Measurements from ENCODE around the gene FREM1. TPM values are rescaled to one million over a fixed set of nuclear protein-coding genes. Genes with fewer than 3 reads are reported as not detected.

Gene FREM1
- total and polyA plus RNA-seq, 4 donors: 0.33 to 21.8 (median 1.3) TPM

GRCh38 chr9:14779566-14780022 is 130.6 kb downstream of the FREM1 start:
- Histone ChIP-seq H3K36me3 (ENCODE audit: control insufficient read depth in 4 of 4, insufficient read depth in 4 of 4, low read length in 4 of 4) (peaks cover 0 to 29% (median 12%) of the 10 kb centered on the region in 4 donors), H3K9ac (ENCODE audit: insufficient read depth in 1 of 2, low read length in 2 of 2) (no peak overlapping the region), H3K4me1 (ENCODE audit: control insufficient read depth in 5 of 5, insufficient read depth in 5 of 5, low read length in 5 of 5) (no peaks in the 10 kb centered on the region), H3K4me3 (no peak overlapping the region), H3K9me3 (ENCODE audit: control insufficient read depth in 4 of 4, insufficient read depth in 3 of 4, low read length in 3 of 4) (no peaks in the 10 kb centered on the region), H3K27me3 (ENCODE audit: control insufficient read depth in 3 of 3, insufficient read depth in 3 of 3, low read length in 2 of 3) (no peaks in the 10 kb centered on the region), H3K27ac (ENCODE audit: low read depth in 1 of 2, low read length in 1 of 2) (no peak overlapping the region)
- no peak for TF ChIP-seq CTCF (IDR thresholded peaks at IDR 0.05; ENCODE audit: control extremely low read depth, extremely low read depth)
- ATAC-seq (ENCODE audit: insufficient read depth, low FRiP score) (peak; percentile 63), DNase-seq (peak in 2 of 3 donors; percentile 7 to 8)
- 78 to 86% methylated on average over 11 of the region's 11 CpGs for WGBS, 2 donors

GRCh38 chr9:14778565-14778964 is 131.7 kb downstream of the FREM1 start:
- Histone ChIP-seq H3K4me3 (no peak overlapping the region), H3K9ac (ENCODE audit: insufficient read depth in 1 of 2, low read length in 2 of 2) (no peak overlapping the region), H3K9me3 (ENCODE audit: control insufficient read depth in 4 of 4, insufficient read depth in 3 of 4, low read length in 3 of 4) (no peaks in the 10 kb centered on the region), H3K27ac (ENCODE audit: low read depth in 1 of 2, low read length in 1 of 2) (no peak overlapping the region), H3K27me3 (ENCODE audit: control insufficient read depth in 3 of 3, insufficient read depth in 3 of 3, low read length in 2 of 3) (no peaks in the 10 kb centered on the region), H3K4me1 (ENCODE audit: control insufficient read depth in 5 of 5, insufficient read depth in 5 of 5, low read length in 5 of 5) (peaks cover 0 to 4% (median 0%) of the 10 kb centered on the region in 5 donors), H3K36me3 (ENCODE audit: control insufficient read depth in 4 of 4, insufficient read depth in 4 of 4, low read length in 4 of 4) (peaks cover 0 to 26% (median 11%) of the 10 kb centered on the region in 4 donors)
- DNase-seq (no peak), ATAC-seq (ENCODE audit: insufficient read depth, low FRiP score) (no peak)
- TF ChIP-seq CTCF (IDR thresholded peaks at IDR 0.05; ENCODE audit: control extremely low read depth, extremely low read depth): no peak
- 76 to 89% methylated on average over 6 of the region's 6 CpGs for WGBS, 2 donors

GRCh38 chr9:14775917-14776316 is 134.3 kb downstream of the FREM1 start:
- H3K4me1 ChIP-seq (ENCODE audit: control insufficient read depth in 5 of 5, insufficient read depth in 5 of 5, low read length in 5 of 5): peaks cover 0 to 4% (median 0%) of the 10 kb centered on the region in 5 donors
- no peak for TF ChIP-seq CTCF (IDR thresholded peaks at IDR 0.05; ENCODE audit: control extremely low read depth, extremely low read depth)
- H3K9me3 ChIP-seq (ENCODE audit: control insufficient read depth in 4 of 4, insufficient read depth in 3 of 4, low read length in 3 of 4): no peaks in the 10 kb centered on the region
- no peak for ATAC-seq (ENCODE audit: insufficient read depth, low FRiP score)
- no peak for DNase-seq
- H3K9ac ChIP-seq (ENCODE audit: insufficient read depth in 1 of 2, low read length in 2 of 2): no peak overlapping the region
- no peak overlapping the region for H3K27ac ChIP-seq (ENCODE audit: low read depth in 1 of 2, low read length in 1 of 2)
- no peaks in the 10 kb centered on the region for H3K27me3 ChIP-seq (ENCODE audit: control insufficient read depth in 3 of 3, insufficient read depth in 3 of 3, low read length in 2 of 3)
- H3K36me3 ChIP-seq (ENCODE audit: control insufficient read depth in 4 of 4, insufficient read depth in 4 of 4, low read length in 4 of 4): peaks cover 0 to 23% (median 11%) of the 10 kb centered on the region in 4 donors
- WGBS, 2 donors: 93 to 97% methylated on average over 7 of the region's 7 CpGs
- no peak overlapping the region for H3K4me3 ChIP-seq

- ATAC-seq (ENCODE audit: insufficient read depth, low FRiP score) (no peak), DNase-seq (no peak)
- no peak for TF ChIP-seq CTCF (IDR thresholded peaks at IDR 0.05; ENCODE audit: control extremely low read depth, extremely low read depth)
- H3K9ac ChIP-seq (ENCODE audit: insufficient read depth in 1 of 2, low read length in 2 of 2): no peak overlapping the region
- no peaks in the 10 kb centered on the region for H3K9me3 ChIP-seq (ENCODE audit: control insufficient read depth in 4 of 4, insufficient read depth in 3 of 4, low read length in 3 of 4)
- H3K27me3 ChIP-seq (ENCODE audit: control insufficient read depth in 3 of 3, insufficient read depth in 3 of 3, low read length in 2 of 3): no peaks in the 10 kb centered on the region
- peaks cover 0 to 4% (median 0%) of the 10 kb centered on the region in 5 donors for H3K4me1 ChIP-seq (ENCODE audit: control insufficient read depth in 5 of 5, insufficient read depth in 5 of 5, low read length in 5 of 5)
- H3K4me3 ChIP-seq: no peak overlapping the region
- WGBS, 2 donors: 83 to 85% methylated on average over 7 of the region's 7 CpGs
- peaks cover 0 to 38% (median 12%) of the 10 kb centered on the region in 4 donors for H3K36me3 ChIP-seq (ENCODE audit: control insufficient read depth in 4 of 4, insufficient read depth in 4 of 4, low read length in 4 of 4)
- H3K27ac ChIP-seq (ENCODE audit: low read depth in 1 of 2, low read length in 1 of 2): no peak overlapping the region
Observed at GRCh38 chr9:14770592-14770991, 139.6 kb downstream of the FREM1 start.

Data from lung (tissue), 12 donors.